Lower leg skin (tissue), 3 donors: ENCODE measurements around the gene PIP5K1B.

ENCODE experiments used
- POLR2A ChIP-seq, 2 donors: fragments of 450-650 bp; IDR thresholded peaks; one replicate each; pipeline ENCODE4 v1.6.1; 2016 to 2017; ENCODE audit warnings: antibody characterized with exemption in 2 of 2, mild to moderate bottlenecking in 1 of 2, moderate library complexity in 1 of 2
- TF ChIP-seq, protein P1 (sequence below), 3 donors: fragments of 450-650 bp; IDR thresholded peaks; one replicate each; pipeline ENCODE4 v1.5.1; 2016; ENCODE audit warnings: antibody characterized with exemption in 3 of 3, mild to moderate bottlenecking in 3 of 3, moderate library complexity in 2 of 3

DNA sequence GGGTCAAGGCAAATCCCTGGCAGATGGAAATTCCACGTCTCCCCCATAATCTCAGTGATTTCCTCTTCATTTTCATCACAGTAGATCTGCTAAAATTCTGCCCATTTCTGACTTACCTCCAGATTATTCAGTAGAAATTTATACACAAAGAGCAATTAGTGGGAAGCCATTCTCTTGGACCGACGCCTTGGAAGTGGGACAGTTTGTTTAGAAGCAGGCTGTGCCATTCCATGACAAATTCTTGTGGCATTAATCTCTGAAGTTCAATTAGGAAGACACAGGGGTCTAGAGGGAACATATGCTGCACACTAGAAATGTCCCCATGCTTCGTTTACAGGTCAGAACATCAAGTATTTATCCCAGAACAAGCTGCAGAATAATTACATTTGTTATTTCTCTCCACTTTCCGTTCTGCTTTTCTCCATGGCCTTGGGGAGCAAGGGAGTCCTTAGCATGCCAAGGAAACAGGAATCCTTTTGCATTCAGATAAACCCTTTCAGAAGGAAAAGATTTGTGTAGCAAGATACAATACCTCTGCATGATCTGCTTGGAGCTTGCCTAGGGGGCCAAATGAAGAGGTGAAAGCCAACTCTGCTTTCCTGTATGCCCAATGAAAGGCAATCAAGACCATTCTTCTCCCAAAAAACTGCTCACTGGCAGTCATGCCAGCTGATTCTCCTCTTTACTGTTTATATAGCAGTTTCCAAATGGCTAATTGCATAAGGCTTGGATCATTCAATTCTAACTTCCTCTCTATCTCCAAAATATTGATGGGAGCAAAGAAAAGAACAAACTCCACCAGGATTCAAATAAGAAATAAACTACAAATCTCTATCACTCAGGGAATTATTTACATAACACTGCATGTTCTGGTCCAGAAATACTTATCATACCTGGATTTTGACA is 311.4 kb downstream of the PIP5K1B start:
- no peak for TF ChIP-seq POLR2A (IDR thresholded peaks at IDR 0.05)
- TF ChIP-seq, protein P1, sequence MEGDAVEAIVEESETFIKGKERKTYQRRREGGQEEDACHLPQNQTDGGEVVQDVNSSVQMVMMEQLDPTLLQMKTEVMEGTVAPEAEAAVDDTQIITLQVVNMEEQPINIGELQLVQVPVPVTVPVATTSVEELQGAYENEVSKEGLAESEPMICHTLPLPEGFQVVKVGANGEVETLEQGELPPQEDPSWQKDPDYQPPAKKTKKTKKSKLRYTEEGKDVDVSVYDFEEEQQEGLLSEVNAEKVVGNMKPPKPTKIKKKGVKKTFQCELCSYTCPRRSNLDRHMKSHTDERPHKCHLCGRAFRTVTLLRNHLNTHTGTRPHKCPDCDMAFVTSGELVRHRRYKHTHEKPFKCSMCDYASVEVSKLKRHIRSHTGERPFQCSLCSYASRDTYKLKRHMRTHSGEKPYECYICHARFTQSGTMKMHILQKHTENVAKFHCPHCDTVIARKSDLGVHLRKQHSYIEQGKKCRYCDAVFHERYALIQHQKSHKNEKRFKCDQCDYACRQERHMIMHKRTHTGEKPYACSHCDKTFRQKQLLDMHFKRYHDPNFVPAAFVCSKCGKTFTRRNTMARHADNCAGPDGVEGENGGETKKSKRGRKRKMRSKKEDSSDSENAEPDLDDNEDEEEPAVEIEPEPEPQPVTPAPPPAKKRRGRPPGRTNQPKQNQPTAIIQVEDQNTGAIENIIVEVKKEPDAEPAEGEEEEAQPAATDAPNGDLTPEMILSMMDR (IDR thresholded peaks at IDR 0.05): no peak
